ENCODE results near the gene CEP112. TPM values are rescaled to one million over a fixed set of nuclear protein-coding genes. Genes with fewer than 3 reads are reported as not detected.

The CEP112 gene
- total and polyA plus RNA-seq, 2 of the 4 experiments (the other 2 are of a cell fraction): 2.5 to 5.6 TPM

DNA sequence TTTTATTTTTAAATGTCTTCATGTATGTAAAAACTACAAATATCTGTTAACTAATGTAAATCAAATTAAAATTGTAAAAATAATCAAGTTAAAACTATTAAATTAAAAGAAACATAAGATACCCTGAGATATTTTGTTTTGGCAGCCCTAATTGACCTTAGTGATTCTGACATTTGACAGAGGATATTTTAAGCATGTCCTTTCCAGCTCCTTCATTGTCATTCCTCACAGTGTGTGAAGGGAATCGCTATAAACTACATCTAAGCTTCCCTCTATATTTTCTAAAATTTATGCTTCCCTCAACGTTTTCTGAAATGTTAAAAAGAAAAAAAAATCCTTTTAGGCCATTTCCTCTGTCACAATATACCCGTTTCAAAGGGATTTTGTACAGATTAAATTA is 20.2 kb downstream of the CEP112 start:
- Histone ChIP-seq H3K36me3 (ENCODE audit: control insufficient read depth, insufficient read depth, low read length) (no peaks in the 10 kb centered on the region), H4K8ac (ENCODE audit: low read depth in 2 of 2, low read length in 2 of 2) (no peak overlapping the region), H2AK9ac (replicated peaks; ENCODE audit: low read depth, low read length, poor library complexity) (no peak overlapping the region), H3K14ac (replicated peaks; ENCODE audit: low read depth, low read length) (no peak overlapping the region), H3K27ac (ENCODE audit: insufficient read depth, low read length) (no peak overlapping the region), H4K20me1 (ENCODE audit: insufficient read depth, low read length) (no peaks in the 10 kb centered on the region), H3K79me1 (ENCODE audit: low read depth in 1 of 2, low read length in 2 of 2) (no peaks in the 10 kb centered on the region), H2AK5ac (ENCODE audit: low read depth, low read length) (no peak overlapping the region), H2BK20ac (ENCODE audit: low read depth, low read length) (no peak overlapping the region), H2BK15ac (ENCODE audit: low read depth, low read length) (no peak overlapping the region), H3K9me1 (ENCODE audit: insufficient read depth, low read length) (peaks cover 2% of the 10 kb centered on the region; the same call in 1 of the 2 replicates), H3K56ac (ENCODE audit: extremely low read depth, insufficient read depth, low read length) (no peak overlapping the region), H3K4me3 (ENCODE audit: insufficient read depth, low read depth, low read length) (no peak overlapping the region), H3K23ac (ENCODE audit: low read depth, low read length) (no peak overlapping the region), H3K4me1 (ENCODE audit: control insufficient read depth, insufficient read depth, low read length) (no peaks in the 10 kb centered on the region), H3K4ac (ENCODE audit: low read depth, low read length) (no peak overlapping the region), H3K9ac (ENCODE audit: low read depth, low read length) (no peak overlapping the region), H3K18ac (ENCODE audit: low read depth, low read length) (no peak overlapping the region), H3K9me3 (ENCODE audit: control insufficient read depth, insufficient read depth, low read length) (no peaks in the 10 kb centered on the region), H3K27me3 (ENCODE audit: control insufficient read depth, insufficient read depth, low read length) (no peaks in the 10 kb centered on the region), H3K4me2 (ENCODE audit: low read depth, low read length) (no peak overlapping the region), H2BK5ac (ENCODE audit: low read depth, low read length, poor library complexity, severe bottlenecking) (no peak overlapping the region), H4K91ac (ENCODE audit: insufficient read depth, low read depth, low read length) (no peak overlapping the region), H4K5ac (ENCODE audit: low read depth, low read length) (no peak overlapping the region), H2AFZ (replicated peaks; ENCODE audit: low read length, poor library complexity) (no peak overlapping the region), H2BK120ac (ENCODE audit: low read depth, low read length) (no peak overlapping the region)
- no peak for TF ChIP-seq MXI1 (IDR thresholded peaks at IDR 0.05; ENCODE audit: borderline replicate concordance, low read depth, low read length)
- no peak for TF ChIP-seq RCOR1 (IDR thresholded peaks at IDR 0.05; ENCODE audit: insufficient replicate concordance, low read length)
- TF ChIP-seq, protein P1, sequence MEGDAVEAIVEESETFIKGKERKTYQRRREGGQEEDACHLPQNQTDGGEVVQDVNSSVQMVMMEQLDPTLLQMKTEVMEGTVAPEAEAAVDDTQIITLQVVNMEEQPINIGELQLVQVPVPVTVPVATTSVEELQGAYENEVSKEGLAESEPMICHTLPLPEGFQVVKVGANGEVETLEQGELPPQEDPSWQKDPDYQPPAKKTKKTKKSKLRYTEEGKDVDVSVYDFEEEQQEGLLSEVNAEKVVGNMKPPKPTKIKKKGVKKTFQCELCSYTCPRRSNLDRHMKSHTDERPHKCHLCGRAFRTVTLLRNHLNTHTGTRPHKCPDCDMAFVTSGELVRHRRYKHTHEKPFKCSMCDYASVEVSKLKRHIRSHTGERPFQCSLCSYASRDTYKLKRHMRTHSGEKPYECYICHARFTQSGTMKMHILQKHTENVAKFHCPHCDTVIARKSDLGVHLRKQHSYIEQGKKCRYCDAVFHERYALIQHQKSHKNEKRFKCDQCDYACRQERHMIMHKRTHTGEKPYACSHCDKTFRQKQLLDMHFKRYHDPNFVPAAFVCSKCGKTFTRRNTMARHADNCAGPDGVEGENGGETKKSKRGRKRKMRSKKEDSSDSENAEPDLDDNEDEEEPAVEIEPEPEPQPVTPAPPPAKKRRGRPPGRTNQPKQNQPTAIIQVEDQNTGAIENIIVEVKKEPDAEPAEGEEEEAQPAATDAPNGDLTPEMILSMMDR (conservative IDR thresholded peaks at IDR 0.05; ENCODE audit: low read depth, low read length): no peak
- intact Hi-C loops (cut with micrococcal nuclease) (no loop called here), in situ Hi-C loops (cut with MboI; ENCODE audit: low sequenced_read_pairs) (loop anchor here (25.0 kb wide), 1 partner anchor 609 kb away; the partner anchor contains the start of gene AXIN2), dilution Hi-C loops (cut with HindIII; ENCODE audit: low sequenced_read_pairs, unreplicated experiment) (no loop called here)
- DNase-seq (no peak), ATAC-seq (ENCODE audit: low read depth) (no peak)
- no CpG with 5 or more reads among the region's 3 CpGs for WGBS, 2 experiments (ENCODE audit: extremely low coverage in 2 of 2, insufficient read length in 1 of 2)
- POLR2A ChIA-PET (ENCODE audit: unreplicated experiment): no interaction called here
- no TSS peak for BruUV-seq (replicated peaks)
- CTCF ChIA-PET: interaction anchor here (0.6 kb wide), 1 partner anchor 892 kb away, joined by 4 read pairs; no protein-coding TSS in a partner anchor

All from IMR-90 (cell line).